ENCODE data around the gene RPS5. TPM values are rescaled to one million over a fixed set of nuclear protein-coding genes. Genes with fewer than 3 reads are reported as not detected.
A peak's percentile ranks its signal among the peaks of the same experiment; 100 is the strongest.

RPS5 gene
- total and polyA plus RNA-seq, 9 of the 15 experiments (the other 6 are each of a cell fraction or from before 2014, with no cell fraction given) = 1,228 to 3,570 (median 2,484) TPM

DNA sequence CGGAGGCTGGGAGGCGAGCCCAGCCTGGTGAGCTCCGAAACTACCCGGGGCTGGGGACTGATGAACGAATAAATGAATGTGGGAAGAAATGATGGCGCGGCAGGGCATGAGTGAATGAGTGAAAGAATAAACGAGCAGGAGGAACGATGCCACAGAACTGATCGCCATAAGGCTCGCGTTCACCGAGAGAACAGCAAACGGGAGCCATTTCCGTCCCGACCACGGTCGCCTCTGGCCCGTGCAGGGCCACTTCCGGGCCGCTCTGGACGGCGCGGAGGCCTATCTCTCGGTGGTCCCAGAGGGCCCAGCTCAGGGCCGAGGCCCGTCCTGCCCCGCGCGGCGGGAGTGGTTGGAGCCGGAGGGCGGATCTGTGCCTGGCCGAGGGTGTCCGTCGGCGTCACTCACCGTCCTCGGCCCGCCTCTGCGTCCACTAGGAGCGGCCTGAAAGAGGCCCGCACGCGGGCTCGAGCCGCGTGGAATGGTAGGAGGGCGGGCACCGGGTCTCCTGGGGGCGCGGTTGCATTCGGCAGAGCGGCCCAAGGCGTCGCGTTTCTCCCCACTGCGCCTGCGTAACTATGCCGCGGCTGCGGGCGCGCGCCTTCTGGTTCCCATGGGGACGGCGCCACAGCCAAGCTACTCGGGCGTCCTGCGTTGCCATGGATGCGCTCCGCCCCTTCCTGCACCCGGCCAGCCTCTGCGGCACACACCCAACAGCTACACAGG lies 24.6 kb upstream of the RPS5 start, which contains the start of gene ZNF497 (continued):
- no peak for TF ChIP-seq CBX5 (IDR thresholded peaks at IDR 0.05; ENCODE audit: borderline replicate concordance, low read depth)
- TF ChIP-seq, protein P1, sequence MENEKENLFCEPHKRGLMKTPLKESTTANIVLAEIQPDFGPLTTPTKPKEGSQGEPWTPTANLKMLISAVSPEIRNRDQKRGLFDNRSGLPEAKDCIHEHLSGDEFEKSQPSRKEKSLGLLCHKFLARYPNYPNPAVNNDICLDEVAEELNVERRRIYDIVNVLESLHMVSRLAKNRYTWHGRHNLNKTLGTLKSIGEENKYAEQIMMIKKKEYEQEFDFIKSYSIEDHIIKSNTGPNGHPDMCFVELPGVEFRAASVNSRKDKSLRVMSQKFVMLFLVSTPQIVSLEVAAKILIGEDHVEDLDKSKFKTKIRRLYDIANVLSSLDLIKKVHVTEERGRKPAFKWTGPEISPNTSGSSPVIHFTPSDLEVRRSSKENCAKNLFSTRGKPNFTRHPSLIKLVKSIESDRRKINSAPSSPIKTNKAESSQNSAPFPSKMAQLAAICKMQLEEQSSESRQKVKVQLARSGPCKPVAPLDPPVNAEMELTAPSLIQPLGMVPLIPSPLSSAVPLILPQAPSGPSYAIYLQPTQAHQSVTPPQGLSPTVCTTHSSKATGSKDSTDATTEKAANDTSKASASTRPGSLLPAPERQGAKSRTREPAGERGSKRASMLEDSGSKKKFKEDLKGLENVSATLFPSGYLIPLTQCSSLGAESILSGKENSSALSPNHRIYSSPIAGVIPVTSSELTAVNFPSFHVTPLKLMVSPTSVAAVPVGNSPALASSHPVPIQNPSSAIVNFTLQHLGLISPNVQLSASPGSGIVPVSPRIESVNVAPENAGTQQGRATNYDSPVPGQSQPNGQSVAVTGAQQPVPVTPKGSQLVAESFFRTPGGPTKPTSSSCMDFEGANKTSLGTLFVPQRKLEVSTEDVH (IDR thresholded peaks at IDR 0.05; ENCODE audit: low read depth, partially characterized antibody) = peak; percentile 78
- TF ChIP-seq NR1H2 (CRISPR knock-in tag; IDR thresholded peaks at IDR 0.05) = peak; percentile 52; the same call in 1 of the 2 replicates
- TF ChIP-seq PHF20 (IDR thresholded peaks at IDR 0.05; ENCODE audit: partially characterized antibody) = peak; percentile 94
- TF ChIP-seq SMARCE1 (IDR thresholded peaks at IDR 0.05) = no peak; the same call in 1 of the 2 replicates
- TF ChIP-seq, protein P2, sequence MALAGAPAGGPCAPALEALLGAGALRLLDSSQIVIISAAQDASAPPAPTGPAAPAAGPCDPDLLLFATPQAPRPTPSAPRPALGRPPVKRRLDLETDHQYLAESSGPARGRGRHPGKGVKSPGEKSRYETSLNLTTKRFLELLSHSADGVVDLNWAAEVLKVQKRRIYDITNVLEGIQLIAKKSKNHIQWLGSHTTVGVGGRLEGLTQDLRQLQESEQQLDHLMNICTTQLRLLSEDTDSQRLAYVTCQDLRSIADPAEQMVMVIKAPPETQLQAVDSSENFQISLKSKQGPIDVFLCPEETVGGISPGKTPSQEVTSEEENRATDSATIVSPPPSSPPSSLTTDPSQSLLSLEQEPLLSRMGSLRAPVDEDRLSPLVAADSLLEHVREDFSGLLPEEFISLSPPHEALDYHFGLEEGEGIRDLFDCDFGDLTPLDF (CRISPR knock-in tag; IDR thresholded peaks at IDR 0.05) = peak; percentile 76
- no peak for TF ChIP-seq ZNF583 (CRISPR knock-in tag; IDR thresholded peaks at IDR 0.05)
- peak; percentile 75 for TF ChIP-seq DPF2 (IDR thresholded peaks at IDR 0.05)
- TF ChIP-seq, protein P3, sequence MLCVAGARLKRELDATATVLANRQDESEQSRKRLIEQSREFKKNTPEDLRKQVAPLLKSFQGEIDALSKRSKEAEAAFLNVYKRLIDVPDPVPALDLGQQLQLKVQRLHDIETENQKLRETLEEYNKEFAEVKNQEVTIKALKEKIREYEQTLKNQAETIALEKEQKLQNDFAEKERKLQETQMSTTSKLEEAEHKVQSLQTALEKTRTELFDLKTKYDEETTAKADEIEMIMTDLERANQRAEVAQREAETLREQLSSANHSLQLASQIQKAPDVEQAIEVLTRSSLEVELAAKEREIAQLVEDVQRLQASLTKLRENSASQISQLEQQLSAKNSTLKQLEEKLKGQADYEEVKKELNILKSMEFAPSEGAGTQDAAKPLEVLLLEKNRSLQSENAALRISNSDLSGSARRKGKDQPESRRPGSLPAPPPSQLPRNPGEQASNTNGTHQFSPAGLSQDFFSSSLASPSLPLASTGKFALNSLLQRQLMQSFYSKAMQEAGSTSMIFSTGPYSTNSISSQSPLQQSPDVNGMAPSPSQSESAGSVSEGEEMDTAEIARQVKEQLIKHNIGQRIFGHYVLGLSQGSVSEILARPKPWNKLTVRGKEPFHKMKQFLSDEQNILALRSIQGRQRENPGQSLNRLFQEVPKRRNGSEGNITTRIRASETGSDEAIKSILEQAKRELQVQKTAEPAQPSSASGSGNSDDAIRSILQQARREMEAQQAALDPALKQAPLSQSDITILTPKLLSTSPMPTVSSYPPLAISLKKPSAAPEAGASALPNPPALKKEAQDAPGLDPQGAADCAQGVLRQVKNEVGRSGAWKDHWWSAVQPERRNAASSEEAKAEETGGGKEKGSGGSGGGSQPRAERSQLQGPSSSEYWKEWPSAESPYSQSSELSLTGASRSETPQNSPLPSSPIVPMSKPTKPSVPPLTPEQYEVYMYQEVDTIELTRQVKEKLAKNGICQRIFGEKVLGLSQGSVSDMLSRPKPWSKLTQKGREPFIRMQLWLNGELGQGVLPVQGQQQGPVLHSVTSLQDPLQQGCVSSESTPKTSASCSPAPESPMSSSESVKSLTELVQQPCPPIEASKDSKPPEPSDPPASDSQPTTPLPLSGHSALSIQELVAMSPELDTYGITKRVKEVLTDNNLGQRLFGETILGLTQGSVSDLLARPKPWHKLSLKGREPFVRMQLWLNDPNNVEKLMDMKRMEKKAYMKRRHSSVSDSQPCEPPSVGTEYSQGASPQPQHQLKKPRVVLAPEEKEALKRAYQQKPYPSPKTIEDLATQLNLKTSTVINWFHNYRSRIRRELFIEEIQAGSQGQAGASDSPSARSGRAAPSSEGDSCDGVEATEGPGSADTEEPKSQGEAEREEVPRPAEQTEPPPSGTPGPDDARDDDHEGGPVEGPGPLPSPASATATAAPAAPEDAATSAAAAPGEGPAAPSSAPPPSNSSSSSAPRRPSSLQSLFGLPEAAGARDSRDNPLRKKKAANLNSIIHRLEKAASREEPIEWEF (CRISPR knock-in tag; IDR thresholded peaks at IDR 0.05) = no peak
- no peak for TF ChIP-seq HDAC8 (tag; IDR thresholded peaks at IDR 0.05)
- no peak for TF ChIP-seq ZNF695 (CRISPR knock-in tag; IDR thresholded peaks at IDR 0.05)
- TF ChIP-seq ZNF717 (CRISPR knock-in tag; IDR thresholded peaks at IDR 0.05) = no peak
- TF ChIP-seq ZC3H8 (IDR thresholded peaks at IDR 0.05) = no peak
- 0 out of 2 replicates have a peak, but pooled peaks have one; percentile 48 for TF ChIP-seq ZNF445 (CRISPR knock-in tag; IDR thresholded peaks at IDR 0.05; ENCODE audit: low read depth)
- TF ChIP-seq, protein P4, sequence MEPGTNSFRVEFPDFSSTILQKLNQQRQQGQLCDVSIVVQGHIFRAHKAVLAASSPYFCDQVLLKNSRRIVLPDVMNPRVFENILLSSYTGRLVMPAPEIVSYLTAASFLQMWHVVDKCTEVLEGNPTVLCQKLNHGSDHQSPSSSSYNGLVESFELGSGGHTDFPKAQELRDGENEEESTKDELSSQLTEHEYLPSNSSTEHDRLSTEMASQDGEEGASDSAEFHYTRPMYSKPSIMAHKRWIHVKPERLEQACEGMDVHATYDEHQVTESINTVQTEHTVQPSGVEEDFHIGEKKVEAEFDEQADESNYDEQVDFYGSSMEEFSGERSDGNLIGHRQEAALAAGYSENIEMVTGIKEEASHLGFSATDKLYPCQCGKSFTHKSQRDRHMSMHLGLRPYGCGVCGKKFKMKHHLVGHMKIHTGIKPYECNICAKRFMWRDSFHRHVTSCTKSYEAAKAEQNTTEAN (CRISPR knock-in tag; IDR thresholded peaks at IDR 0.05) = peak; percentile 48; the same call in 1 of the 2 replicates
- TF ChIP-seq SMAD3 (CRISPR knock-in tag; conservative IDR thresholded peaks at IDR 0.05) = no peak
- TF ChIP-seq DNMT1 (IDR thresholded peaks at IDR 0.05) = no peak
- TF ChIP-seq, protein P5, sequence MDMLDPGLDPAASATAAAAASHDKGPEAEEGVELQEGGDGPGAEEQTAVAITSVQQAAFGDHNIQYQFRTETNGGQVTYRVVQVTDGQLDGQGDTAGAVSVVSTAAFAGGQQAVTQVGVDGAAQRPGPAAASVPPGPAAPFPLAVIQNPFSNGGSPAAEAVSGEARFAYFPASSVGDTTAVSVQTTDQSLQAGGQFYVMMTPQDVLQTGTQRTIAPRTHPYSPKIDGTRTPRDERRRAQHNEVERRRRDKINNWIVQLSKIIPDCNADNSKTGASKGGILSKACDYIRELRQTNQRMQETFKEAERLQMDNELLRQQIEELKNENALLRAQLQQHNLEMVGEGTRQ (CRISPR knock-in tag; IDR thresholded peaks at IDR 0.05) = no peak
